Astrocyte of the hippocampus (primary cell): ENCODE results near the gene TCEAL5.
"Not testable (repeated sequence)": the region's sequence is repeated elsewhere in the genome, so short reads cannot be mapped to it uniquely, and the experiment has no call there.

Experiments
- DNase-seq: peaks from one replicate; pipeline ENCODE4 v3.0.0; 2011; ENCODE audit warnings: low read depth, low spot score

The TCEAL5 gene

GRCh38 chrX:103234869-103235268 is 41.7 kb downstream of the TCEAL5 start:
- DNase-seq = no peak

GRCh38 chrX:103233263-103233662 is 43.3 kb downstream of the TCEAL5 start:
- DNase-seq = no peak

- DNase-seq = not testable (repeated sequence)
Measured at GRCh38 chrX:103225918-103226317, 50.6 kb downstream of the TCEAL5 start.
